IgD-negative memory B cell (primary cell): ENCODE results near the gene SLCO1C1. TPM values are rescaled to one million over a fixed set of nuclear protein-coding genes. Genes with fewer than 3 reads are reported as not detected.

Experiments used
- H3K27ac Mint-ChIP-seq, 3 donors: one replicate each; pipeline ENCODE4 v1.8.0; 2020 to 2022; ENCODE audit warnings: mild to moderate bottlenecking in 3 of 3, mixed read lengths in 3 of 3, moderate library complexity in 1 of 3
- H3K27me3 Mint-ChIP-seq: one replicate; pipeline ENCODE4 v1.8.0; 2021; ENCODE audit warnings: mixed read lengths
- H3K36me3 Mint-ChIP-seq: one replicate; pipeline ENCODE4 v1.8.0; 2020; ENCODE audit warnings: mild to moderate bottlenecking, mixed read lengths
- H3K4me1 Mint-ChIP-seq, 3 donors: one replicate each; pipeline ENCODE4 v1.8.0; 2020 to 2022; ENCODE audit warnings: mixed read lengths in 3 of 3, mild to moderate bottlenecking in 1 of 3
- H3K4me3 Mint-ChIP-seq, 4 donors: one replicate each; pipeline ENCODE4 v1.8.0; 2020 to 2022; ENCODE audit warnings: mild to moderate bottlenecking in 4 of 4, mixed read lengths in 4 of 4, moderate library complexity in 3 of 4
- H3K9me3 Mint-ChIP-seq, 3 donors: one replicate each; pipeline ENCODE4 v1.8.0; 2020 to 2021; ENCODE audit warnings: mixed read lengths in 3 of 3, mild to moderate bottlenecking in 1 of 3
- polyA plus RNA-seq: library from polyadenylated mRNA; unstranded; fragments of 300-500 nt; fragmentation: Illumina TruSeq; gene quantifications from one replicate; pipeline ENCODE4 v1.2.3, GENCODE V29; 2021

The SLCO1C1 gene, protein sequence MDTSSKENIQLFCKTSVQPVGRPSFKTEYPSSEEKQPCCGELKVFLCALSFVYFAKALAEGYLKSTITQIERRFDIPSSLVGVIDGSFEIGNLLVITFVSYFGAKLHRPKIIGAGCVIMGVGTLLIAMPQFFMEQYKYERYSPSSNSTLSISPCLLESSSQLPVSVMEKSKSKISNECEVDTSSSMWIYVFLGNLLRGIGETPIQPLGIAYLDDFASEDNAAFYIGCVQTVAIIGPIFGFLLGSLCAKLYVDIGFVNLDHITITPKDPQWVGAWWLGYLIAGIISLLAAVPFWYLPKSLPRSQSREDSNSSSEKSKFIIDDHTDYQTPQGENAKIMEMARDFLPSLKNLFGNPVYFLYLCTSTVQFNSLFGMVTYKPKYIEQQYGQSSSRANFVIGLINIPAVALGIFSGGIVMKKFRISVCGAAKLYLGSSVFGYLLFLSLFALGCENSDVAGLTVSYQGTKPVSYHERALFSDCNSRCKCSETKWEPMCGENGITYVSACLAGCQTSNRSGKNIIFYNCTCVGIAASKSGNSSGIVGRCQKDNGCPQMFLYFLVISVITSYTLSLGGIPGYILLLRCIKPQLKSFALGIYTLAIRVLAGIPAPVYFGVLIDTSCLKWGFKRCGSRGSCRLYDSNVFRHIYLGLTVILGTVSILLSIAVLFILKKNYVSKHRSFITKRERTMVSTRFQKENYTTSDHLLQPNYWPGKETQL
- not detected for polyA plus RNA-seq

DNA sequence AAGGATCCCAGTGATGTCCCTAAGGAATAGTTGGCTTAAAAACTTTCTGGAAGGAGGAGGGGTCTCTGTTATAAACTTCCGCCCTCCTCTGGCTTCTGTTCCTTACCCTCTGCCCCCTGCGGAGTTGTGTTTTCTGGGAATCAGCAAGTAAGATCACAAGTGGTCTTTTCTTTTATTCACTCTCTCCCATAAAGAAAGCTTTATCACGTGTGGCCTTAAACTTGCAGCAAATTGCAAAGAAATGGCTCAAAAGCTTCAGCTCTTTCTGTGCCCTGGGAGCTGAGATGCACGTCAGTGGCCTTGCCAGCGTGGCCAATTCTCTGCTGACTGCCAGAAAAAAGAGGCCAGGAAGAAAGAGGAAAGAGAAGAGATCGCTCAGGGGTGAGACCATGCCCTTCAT is at the start of gene SLCO1C1:
Gene SLCO1C1 (plus strand): TSS at position 101 of the 400 bp plus-strand sequence. CDS start 4,245 bp downstream, outside the sequence.
- H3K36me3 Mint-ChIP-seq = no peaks in the 10 kb centered on the region
- no peak within 1 kb of the TSS for H3K27ac Mint-ChIP-seq
- peaks cover 0 to 2% (median 0%) of the 10 kb centered on the region in 3 donors for H3K4me1 Mint-ChIP-seq
- H3K27me3 Mint-ChIP-seq = no peaks in the 10 kb centered on the region
- no peak within 1 kb of the TSS for H3K4me3 Mint-ChIP-seq
- H3K9me3 Mint-ChIP-seq = peaks cover 1 to 4% (median 2%) of the 10 kb centered on the region in 3 donors

DNA sequence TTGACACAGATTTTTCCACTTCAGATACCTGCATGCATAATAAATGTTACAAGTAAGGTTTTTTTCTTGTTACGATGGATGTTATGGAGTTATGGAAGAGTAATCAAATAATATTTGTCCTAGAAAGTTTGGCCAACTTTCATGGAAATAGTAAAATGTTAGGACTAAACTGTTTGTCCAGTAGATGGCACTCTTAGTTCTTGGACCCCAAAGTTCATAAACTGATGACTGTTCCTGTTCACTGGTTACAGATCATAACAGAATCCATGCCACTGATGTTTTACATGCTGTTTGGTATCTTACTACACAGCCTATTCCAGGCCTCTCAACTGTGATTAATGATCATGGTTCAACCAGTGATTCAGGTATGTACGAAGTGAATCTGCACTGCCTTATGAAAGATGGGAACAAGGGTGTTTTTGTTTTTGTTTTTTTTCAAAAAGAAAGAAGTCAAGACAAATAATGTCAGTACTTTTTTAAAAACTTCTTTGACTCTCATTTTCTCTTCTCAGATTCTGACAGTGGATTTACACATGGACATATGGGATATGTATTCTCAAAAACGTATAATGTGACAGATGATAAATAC is 48.8 kb upstream of the SLCO1C1 start:
- Mint-ChIP-seq H3K27me3 (no peaks in the 10 kb centered on the region), H3K27ac (no peak overlapping the region), H3K4me3 (no peak overlapping the region), H3K9me3 (no peaks in the 10 kb centered on the region), H3K4me1 (no peaks in the 10 kb centered on the region), H3K36me3 (no peaks in the 10 kb centered on the region)

DNA sequence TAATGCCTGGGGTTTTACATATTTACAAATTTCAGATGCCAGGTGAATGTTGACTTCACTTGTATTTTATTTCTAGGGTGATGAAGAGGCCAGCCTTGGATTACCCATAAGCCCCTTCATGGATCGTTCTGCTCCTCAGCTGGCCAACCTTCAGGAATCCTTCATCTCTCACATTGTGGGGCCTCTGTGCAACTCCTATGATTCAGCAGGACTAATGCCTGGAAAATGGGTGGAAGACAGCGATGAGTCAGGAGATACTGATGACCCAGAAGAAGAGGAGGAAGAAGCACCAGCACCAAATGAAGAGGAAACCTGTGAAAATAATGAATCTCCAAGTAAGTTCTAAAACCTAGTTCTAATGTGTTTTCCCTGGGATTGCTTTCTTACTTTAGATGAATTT is 41.3 kb upstream of the SLCO1C1 start:
- Mint-ChIP-seq H3K36me3 (no peaks in the 10 kb centered on the region), H3K9me3 (peaks cover 0 to 4% (median 0%) of the 10 kb centered on the region in 3 donors), H3K27ac (no peak overlapping the region), H3K27me3 (no peaks in the 10 kb centered on the region), H3K4me3 (no peak overlapping the region), H3K4me1 (no peaks in the 10 kb centered on the region)

DNA sequence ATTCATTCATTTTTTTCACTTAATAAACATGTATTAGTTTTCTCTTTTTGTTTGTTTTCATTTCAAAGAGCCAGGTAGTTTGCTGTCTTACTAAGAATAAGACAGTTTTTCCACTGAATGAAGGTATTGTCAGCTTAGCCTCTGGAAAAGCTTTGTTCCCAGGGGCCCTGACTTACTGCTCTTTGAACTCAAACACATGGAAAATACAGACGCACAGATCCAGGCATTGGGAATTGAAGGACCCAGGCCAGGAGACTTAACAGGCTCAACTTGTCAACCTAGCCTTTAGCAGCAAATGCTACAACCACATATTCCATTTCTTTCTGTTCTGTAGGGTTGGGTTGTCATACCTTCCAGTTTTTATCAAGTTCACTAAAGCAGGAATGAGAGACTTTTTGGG is 38.5 kb upstream of the SLCO1C1 start:
- Mint-ChIP-seq H3K9me3 (peaks cover 4 to 7% (median 6%) of the 10 kb centered on the region in 3 donors), H3K36me3 (no peaks in the 10 kb centered on the region), H3K27me3 (no peaks in the 10 kb centered on the region), H3K27ac (no peak overlapping the region), H3K4me3 (no peak overlapping the region), H3K4me1 (no peaks in the 10 kb centered on the region)

DNA sequence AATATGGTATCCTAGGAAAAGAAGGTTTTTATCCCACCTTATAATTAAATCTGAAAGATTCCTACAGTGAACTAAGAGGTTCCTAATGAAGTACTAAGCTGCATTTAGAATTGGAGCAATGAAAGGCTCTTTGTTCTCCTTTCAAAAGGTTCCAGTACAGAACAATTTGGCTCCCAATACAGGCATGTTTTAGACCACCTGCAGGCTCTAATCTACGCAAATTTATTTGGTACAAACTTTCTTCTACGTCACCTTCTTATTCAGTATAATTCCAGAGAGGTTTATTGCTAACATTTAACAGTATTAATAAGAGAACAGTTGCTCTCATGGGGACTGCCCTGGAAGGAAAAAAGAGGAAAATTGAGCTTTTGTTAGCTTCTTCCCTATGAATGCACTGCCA is 37.6 kb upstream of the SLCO1C1 start:
- H3K9me3 Mint-ChIP-seq = peaks cover 6 to 11% (median 7%) of the 10 kb centered on the region in 3 donors
- no peak overlapping the region for H3K27ac Mint-ChIP-seq
- H3K4me1 Mint-ChIP-seq = no peaks in the 10 kb centered on the region
- no peaks in the 10 kb centered on the region for H3K36me3 Mint-ChIP-seq
- no peak overlapping the region for H3K4me3 Mint-ChIP-seq
- H3K27me3 Mint-ChIP-seq = no peaks in the 10 kb centered on the region

DNA sequence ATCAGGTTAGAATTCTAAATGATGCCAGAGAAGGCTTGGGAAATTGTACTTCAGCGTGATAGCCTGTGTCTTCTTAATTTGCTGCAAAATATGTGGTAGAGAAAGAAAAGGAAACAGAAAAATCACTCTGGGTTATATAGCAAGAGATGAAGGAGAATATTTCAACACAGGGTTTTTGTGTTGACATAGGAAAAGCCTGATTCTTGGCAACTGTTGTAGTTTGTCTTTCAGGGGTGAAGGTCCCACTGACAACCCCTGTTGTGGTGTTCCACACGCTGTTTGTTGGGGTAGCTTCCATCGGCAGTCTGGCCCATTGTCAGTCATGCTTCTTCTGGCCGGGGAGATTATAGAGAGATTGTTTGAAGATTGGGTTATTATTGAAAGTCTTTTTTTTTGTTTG is 13.8 kb upstream of the SLCO1C1 start:
- H3K4me3 Mint-ChIP-seq = no peak overlapping the region
- no peaks in the 10 kb centered on the region for H3K27me3 Mint-ChIP-seq
- H3K4me1 Mint-ChIP-seq = no peaks in the 10 kb centered on the region
- no peak overlapping the region for H3K27ac Mint-ChIP-seq
- H3K36me3 Mint-ChIP-seq = peaks cover 2% of the 10 kb centered on the region
- H3K9me3 Mint-ChIP-seq = peaks cover 4 to 9% (median 7%) of the 10 kb centered on the region in 3 donors

DNA sequence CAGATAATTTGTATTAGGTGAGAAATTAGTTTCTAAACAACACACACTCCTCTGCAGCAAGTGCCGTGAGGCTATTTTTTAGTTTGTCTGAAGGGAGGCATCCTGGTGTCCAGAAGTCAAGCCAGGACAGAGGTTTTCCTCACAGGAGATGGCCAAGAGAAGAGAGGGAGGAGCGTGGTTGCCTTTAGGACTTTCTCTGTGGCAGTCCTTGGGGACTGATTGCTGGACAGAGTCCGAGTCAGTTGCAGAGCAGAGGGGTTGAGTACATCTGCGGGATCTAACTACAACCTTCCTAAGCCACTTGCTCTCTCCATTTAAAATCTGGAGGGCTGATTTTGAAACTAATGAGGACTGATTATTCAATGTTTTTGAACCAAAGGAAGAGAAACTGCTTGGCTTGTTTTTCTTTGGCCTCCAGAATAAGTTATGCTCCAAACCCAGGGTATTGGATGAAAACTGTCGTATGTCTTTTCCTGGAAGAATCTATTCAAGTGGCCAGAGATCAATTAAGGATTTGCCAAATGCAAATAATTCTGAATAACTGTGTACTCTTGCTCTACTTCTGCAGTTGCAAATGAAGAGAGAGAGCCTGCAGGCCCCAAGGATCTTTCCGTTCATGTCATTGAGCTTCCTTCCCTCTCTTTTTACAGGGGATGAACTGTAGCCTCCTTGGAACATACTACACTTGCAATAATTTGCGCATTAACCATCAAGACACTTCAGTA is 1.2 kb downstream of the SLCO1C1 start:
- no peak overlapping the region for H3K27ac Mint-ChIP-seq
- H3K27me3 Mint-ChIP-seq = no peaks in the 10 kb centered on the region

DNA sequence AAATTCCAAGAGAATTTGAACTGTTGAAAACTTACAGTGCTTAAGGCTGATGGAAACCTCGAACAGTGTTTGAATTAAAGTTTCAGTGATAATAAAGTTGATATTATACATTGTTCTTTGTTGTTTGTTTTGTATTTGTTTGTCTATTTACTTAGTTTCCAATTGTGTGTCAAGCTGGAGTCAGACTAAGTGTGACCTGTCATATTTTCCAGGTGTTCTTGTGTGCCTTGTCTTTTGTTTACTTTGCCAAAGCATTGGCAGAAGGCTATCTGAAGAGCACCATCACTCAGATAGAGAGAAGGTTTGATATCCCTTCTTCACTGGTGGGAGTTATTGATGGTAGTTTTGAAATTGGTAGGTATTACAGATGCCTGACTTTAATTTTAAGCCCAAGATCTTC is 6.0 kb downstream of the SLCO1C1 start:
- Mint-ChIP-seq H3K27me3 (no peaks in the 10 kb centered on the region), H3K36me3 (peaks cover 1% of the 10 kb centered on the region), H3K9me3 (peaks cover 0 to 7% (median 0%) of the 10 kb centered on the region in 3 donors), H3K4me3 (no peak overlapping the region), H3K27ac (no peak overlapping the region), H3K4me1 (no peaks in the 10 kb centered on the region)

More for the DNA sequence above, 1.2 kb downstream of the SLCO1C1 start:
- Mint-ChIP-seq H3K36me3 (no peaks in the 10 kb centered on the region), H3K4me3 (no peak overlapping the region), H3K9me3 (peaks cover 0 to 7% (median 1%) of the 10 kb centered on the region in 3 donors), H3K4me1 (peaks cover 0 to 2% (median 0%) of the 10 kb centered on the region in 3 donors)

DNA sequence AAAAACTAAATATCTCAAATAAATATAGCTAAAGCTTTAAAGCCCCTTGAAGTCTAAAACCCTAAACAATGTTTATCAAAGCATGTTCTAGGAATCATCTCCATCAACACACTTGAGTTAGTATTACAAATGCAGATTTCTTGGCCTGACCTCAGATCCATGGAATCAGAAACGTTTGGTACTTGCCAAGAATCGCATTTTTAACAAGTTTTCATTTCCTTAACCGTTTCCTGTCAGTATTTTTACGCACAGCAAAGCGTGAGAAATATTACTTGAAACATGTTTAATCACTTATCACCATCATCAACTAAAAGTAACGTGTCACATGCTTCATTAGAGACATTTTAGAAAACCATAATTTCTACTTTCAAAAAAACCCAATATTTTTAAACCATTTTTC is 9.7 kb downstream of the SLCO1C1 start:
- H3K4me1 Mint-ChIP-seq = no peaks in the 10 kb centered on the region
- peaks cover 0 to 10% (median 0%) of the 10 kb centered on the region in 3 donors for H3K9me3 Mint-ChIP-seq
- H3K27me3 Mint-ChIP-seq = no peaks in the 10 kb centered on the region
- H3K27ac Mint-ChIP-seq = no peak overlapping the region
- no peak overlapping the region for H3K4me3 Mint-ChIP-seq
- peaks cover 3% of the 10 kb centered on the region for H3K36me3 Mint-ChIP-seq

DNA sequence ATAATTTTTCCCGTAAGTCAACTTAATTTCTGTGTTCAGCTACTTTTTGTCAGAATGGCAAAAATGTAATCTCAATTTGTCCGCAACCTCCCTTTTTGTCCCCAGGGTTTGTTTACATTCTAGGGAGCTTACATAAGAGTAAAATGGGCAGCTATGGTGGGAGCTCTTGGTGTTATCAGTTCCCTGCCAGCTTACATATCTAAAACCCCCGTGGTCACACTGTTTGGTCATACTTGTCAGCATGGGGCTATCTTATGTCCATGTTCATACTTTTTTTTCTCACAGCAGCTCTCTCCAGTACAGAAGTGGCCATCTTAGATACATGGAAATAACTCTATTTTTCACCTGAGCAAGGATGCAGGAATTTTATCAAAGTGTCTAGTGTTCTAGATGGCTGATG is 16.7 kb downstream of the SLCO1C1 start:
- Mint-ChIP-seq H3K27me3 (no peaks in the 10 kb centered on the region), H3K27ac (no peak overlapping the region), H3K4me1 (no peaks in the 10 kb centered on the region), H3K9me3 (peaks cover 1 to 10% (median 2%) of the 10 kb centered on the region in 3 donors), H3K36me3 (peaks cover 2% of the 10 kb centered on the region), H3K4me3 (no peak overlapping the region)

DNA sequence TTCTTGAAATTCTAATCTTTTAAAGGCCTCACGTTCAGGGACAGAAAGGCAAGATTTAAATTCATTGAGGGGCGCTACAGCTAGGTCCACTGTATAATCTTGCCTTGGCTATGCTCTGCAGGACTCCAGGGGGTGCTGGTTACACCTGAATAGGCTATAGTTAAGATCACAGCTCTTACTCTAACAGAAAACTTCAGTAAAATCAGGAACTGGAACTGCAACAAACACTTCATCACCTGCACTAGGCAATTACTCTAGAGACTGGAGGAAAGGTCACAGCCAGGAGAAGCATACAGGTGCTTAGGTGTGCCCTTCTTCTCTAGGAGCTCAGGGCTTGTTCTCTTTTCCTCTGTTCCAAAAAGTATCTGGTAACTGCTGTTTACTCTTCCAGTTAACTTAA is 20.9 kb downstream of the SLCO1C1 start:
- Mint-ChIP-seq H3K27me3 (no peaks in the 10 kb centered on the region), H3K4me1 (no peaks in the 10 kb centered on the region), H3K36me3 (no peaks in the 10 kb centered on the region), H3K27ac (no peak overlapping the region), H3K9me3 (peaks cover 1 to 10% (median 4%) of the 10 kb centered on the region in 3 donors), H3K4me3 (no peak overlapping the region)

DNA sequence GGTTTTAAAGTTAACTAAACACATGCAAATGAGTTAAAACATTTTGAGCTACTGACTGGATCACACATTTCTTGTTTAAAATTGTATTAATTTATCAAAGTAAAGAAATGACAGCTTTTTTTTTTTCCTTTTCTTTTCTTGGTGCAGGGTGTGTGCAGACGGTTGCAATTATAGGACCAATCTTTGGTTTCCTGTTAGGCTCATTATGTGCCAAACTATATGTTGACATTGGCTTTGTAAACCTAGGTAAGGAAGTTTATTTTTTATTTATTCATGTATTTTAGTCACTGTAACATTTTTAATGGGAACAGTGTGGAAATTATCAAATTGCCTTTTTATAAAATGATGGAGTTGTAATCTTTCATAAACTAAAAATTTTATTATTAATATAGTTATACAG is 21.9 kb downstream of the SLCO1C1 start:
- no peaks in the 10 kb centered on the region for H3K4me1 Mint-ChIP-seq
- no peaks in the 10 kb centered on the region for H3K36me3 Mint-ChIP-seq
- no peaks in the 10 kb centered on the region for H3K27me3 Mint-ChIP-seq
- no peak overlapping the region for H3K27ac Mint-ChIP-seq
- no peak overlapping the region for H3K4me3 Mint-ChIP-seq
- H3K9me3 Mint-ChIP-seq = peaks cover 1 to 10% (median 4%) of the 10 kb centered on the region in 3 donors

DNA sequence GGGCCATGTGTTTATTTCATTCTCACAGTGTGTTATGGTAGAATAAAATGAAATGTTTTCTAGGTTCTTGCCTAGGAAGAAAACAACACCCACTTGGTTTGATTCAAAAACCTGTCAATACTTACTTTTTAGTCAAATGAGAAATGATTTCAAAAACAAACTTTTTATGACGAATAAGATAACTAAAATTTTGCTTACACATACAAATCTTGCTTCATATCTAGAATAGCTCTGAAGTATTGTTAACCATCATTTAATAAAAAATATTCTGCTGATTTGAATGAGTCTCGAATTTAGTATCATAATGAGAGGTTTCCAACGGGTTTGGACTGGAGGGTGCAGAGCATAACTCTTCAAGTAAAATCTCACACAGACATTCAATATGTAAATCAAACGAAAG is 23.2 kb downstream of the SLCO1C1 start:
- Mint-ChIP-seq H3K27ac (no peak overlapping the region), H3K4me1 (no peaks in the 10 kb centered on the region), H3K9me3 (peaks cover 1 to 5% (median 2%) of the 10 kb centered on the region in 3 donors), H3K36me3 (no peaks in the 10 kb centered on the region), H3K4me3 (no peak overlapping the region), H3K27me3 (no peaks in the 10 kb centered on the region)

DNA sequence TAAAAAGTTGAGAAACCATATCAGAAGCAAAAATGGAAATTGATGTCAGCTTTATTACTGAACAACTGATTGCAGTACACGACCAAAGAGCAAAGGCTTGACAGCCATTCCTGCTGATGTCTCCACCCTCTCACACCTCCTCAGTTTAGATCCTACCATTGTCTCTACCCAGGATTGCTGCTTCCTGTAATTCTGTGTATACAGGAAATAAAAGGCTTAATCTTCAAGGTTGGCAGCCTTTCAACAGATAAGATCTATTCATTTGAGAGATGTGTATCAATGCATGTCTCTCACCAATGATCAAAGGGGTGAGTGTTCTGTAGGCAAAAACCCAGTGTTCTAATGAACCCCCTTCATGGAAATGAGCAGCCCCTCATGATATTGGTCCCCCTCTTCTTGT is 27.0 kb downstream of the SLCO1C1 start:
- no peaks in the 10 kb centered on the region for H3K4me1 Mint-ChIP-seq
- H3K36me3 Mint-ChIP-seq = no peaks in the 10 kb centered on the region
- H3K27me3 Mint-ChIP-seq = no peaks in the 10 kb centered on the region
- peaks cover 1 to 9% (median 2%) of the 10 kb centered on the region in 3 donors for H3K9me3 Mint-ChIP-seq
- H3K27ac Mint-ChIP-seq = no peak overlapping the region
- H3K4me3 Mint-ChIP-seq = no peak overlapping the region

DNA sequence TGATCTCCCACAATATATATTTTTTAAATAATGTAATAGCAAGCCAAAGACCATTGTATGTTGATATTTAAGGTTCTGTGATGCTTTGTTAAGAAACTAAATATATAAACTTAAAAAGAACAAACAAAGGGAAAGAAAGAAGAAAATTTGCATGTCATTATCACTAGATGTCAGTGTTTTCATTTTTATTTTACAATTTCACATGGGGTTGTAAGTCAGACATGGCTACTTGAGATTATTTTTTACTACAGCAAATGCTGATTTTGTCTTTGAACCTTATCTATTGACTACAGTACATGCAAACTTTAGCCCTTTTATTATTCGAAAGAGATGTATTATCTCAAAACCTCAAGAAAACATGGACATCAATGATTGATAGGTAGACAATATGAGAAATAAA is 36.1 kb downstream of the SLCO1C1 start:
- Mint-ChIP-seq H3K9me3 (peaks cover 0 to 4% (median 0%) of the 10 kb centered on the region in 3 donors), H3K4me1 (no peaks in the 10 kb centered on the region)

More for the DNA sequence above, 36.1 kb downstream of the SLCO1C1 start:
- Mint-ChIP-seq H3K27ac (no peak overlapping the region), H3K4me3 (no peak overlapping the region), H3K36me3 (no peaks in the 10 kb centered on the region), H3K27me3 (no peaks in the 10 kb centered on the region)
